Endothelial cell of umbilical vein (primary cell): ENCODE data around the gene TRAF3.

Source experiments
- EZH2 ChIP-seq: IDR thresholded peaks from 2 replicates; pipeline ENCODE4 v1.6.1; 2012; ENCODE audit warnings: borderline replicate concordance, low read depth, mild to moderate bottlenecking, moderate library complexity, low read length, inconsistent platforms; ENCODE audit not compliant: severe bottlenecking
- JUN ChIP-seq: IDR thresholded peaks from 2 replicates; pipeline ENCODE4 v1.6.1; 2011; ENCODE audit warnings: borderline replicate concordance, low read depth; ENCODE audit not compliant: insufficient read length, insufficient read depth
- MYC ChIP-seq: IDR thresholded peaks from one replicate; pipeline ENCODE4 v1.6.1; 2011; ENCODE audit warnings: mild to moderate bottlenecking, low read depth, low read length
- POLR2A ChIP-seq: IDR thresholded peaks from 2 replicates; pipeline ENCODE4 v1.6.1; 2012; ENCODE audit warnings: low read depth, mild to moderate bottlenecking, control low read depth, low read length
- POLR2AphosphoS5 ChIP-seq: IDR thresholded peaks from 2 replicates; pipeline ENCODE4 v1.6.1; 2012; ENCODE audit warnings: low read depth, mild to moderate bottlenecking, control low read depth, low read length, moderate library complexity; ENCODE audit not compliant: insufficient read depth
- TF ChIP-seq, protein P1 (sequence below), 2 donors: IDR thresholded peaks; 1 replicate in 1 of 2; 2 replicates in 1 of 2; pipeline ENCODE4 v1.5.1; 2011; ENCODE audit warnings: low read length in 2 of 2, mild to moderate bottlenecking in 2 of 2, moderate library complexity in 2 of 2, control low read depth in 1 of 2, inconsistent platforms in 1 of 2, low read depth in 1 of 2; ENCODE audit not compliant: insufficient read depth in 1 of 2; ENCODE audit errors: extremely low read depth in 1 of 2
- TF ChIP-seq, protein P2 (sequence below): IDR thresholded peaks from 2 replicates; pipeline ENCODE4 v1.6.1; 2011; ENCODE audit not compliant: insufficient read depth, insufficient read length

DNA sequence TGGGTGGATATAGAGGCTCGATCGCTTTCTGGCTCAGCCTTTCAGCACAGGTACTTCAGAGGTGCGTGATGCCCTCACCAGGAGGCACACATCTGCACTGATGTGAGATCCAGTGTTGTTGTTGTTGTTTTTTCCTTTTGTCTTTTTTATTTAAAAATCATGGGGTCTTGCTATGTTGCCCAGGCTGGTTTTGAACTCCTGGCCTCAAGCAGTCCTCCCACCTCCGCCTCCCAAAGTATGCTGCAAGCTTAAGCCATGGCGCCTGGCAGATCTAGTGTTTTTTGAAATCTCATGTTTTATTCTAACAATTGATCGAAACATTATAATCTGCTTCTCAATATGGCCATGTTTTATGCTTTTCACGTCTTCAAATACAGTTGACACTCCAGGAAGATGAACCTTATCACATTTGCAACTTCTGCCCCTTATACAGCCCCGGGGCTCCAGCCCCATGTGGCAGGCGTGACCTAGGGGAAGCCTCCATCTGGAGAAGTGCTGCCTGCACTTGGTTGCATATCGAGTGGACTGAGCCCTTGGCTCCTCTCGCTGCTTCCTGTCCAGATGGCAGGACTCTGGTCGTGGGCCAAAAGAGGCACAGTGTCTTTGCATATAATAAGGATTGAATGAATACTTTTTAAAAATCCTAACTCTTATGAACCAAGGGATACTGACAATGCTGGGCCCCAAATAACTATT, 71.7 kb downstream of the TRAF3 start:
- TF ChIP-seq, protein P1, sequence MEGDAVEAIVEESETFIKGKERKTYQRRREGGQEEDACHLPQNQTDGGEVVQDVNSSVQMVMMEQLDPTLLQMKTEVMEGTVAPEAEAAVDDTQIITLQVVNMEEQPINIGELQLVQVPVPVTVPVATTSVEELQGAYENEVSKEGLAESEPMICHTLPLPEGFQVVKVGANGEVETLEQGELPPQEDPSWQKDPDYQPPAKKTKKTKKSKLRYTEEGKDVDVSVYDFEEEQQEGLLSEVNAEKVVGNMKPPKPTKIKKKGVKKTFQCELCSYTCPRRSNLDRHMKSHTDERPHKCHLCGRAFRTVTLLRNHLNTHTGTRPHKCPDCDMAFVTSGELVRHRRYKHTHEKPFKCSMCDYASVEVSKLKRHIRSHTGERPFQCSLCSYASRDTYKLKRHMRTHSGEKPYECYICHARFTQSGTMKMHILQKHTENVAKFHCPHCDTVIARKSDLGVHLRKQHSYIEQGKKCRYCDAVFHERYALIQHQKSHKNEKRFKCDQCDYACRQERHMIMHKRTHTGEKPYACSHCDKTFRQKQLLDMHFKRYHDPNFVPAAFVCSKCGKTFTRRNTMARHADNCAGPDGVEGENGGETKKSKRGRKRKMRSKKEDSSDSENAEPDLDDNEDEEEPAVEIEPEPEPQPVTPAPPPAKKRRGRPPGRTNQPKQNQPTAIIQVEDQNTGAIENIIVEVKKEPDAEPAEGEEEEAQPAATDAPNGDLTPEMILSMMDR (IDR thresholded peaks at IDR 0.05; ENCODE audit: extremely low read depth in 1 of 2, insufficient read depth in 1 of 2, low read depth in 1 of 2, low read length in 2 of 2) = no peak
- no peak for TF ChIP-seq EZH2
- TF ChIP-seq POLR2A = no peak
- no peak for TF ChIP-seq POLR2AphosphoS5
- TF ChIP-seq, protein P2, sequence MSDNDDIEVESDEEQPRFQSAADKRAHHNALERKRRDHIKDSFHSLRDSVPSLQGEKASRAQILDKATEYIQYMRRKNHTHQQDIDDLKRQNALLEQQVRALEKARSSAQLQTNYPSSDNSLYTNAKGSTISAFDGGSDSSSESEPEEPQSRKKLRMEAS = no peak
- TF ChIP-seq MYC = no peak
- TF ChIP-seq JUN = no peak
